Measurements from ENCODE around the gene LRFN2.

The LRFN2 gene

GRCh38 chr6:40498148-40498547, 89.0 kb downstream of the LRFN2 start:
- no peak overlapping the region for H3K4me3 ChIP-seq (ENCODE audit: low read depth, low read length)
- no peak for TF ChIP-seq CTCF (IDR thresholded peaks at IDR 0.05; ENCODE audit: low read depth, low read length)

GRCh38 chr6:40492187-40492586, 95.0 kb downstream of the LRFN2 start:
- TF ChIP-seq CTCF (IDR thresholded peaks at IDR 0.05; ENCODE audit: low read depth, low read length) = no peak
- H3K4me3 ChIP-seq (ENCODE audit: low read depth, low read length) = no peak overlapping the region

- H3K4me3 ChIP-seq (ENCODE audit: low read depth, low read length) = no peak overlapping the region
- no peak for TF ChIP-seq CTCF (IDR thresholded peaks at IDR 0.05; ENCODE audit: low read depth, low read length)
Observed at GRCh38 chr6:40490508-40490907, 96.7 kb downstream of the LRFN2 start.

- TF ChIP-seq CTCF (IDR thresholded peaks at IDR 0.05; ENCODE audit: low read depth, low read length) = no peak
- no peak overlapping the region for H3K4me3 ChIP-seq (ENCODE audit: low read depth, low read length)
Observed at GRCh38 chr6:40489798-40490197, 97.4 kb downstream of the LRFN2 start.

- no peak for TF ChIP-seq CTCF (IDR thresholded peaks at IDR 0.05; ENCODE audit: low read depth, low read length)
- H3K4me3 ChIP-seq (ENCODE audit: low read depth, low read length) = no peak overlapping the region
Observed at GRCh38 chr6:40486576-40486975, 100.6 kb downstream of the LRFN2 start.

- H3K4me3 ChIP-seq (ENCODE audit: low read depth, low read length) = no peak overlapping the region
- no peak for TF ChIP-seq CTCF (IDR thresholded peaks at IDR 0.05; ENCODE audit: low read depth, low read length)
Observed at GRCh38 chr6:40485795-40486194, 101.4 kb downstream of the LRFN2 start.

GRCh38 chr6:40485300-40485699, 101.9 kb downstream of the LRFN2 start:
- no peak overlapping the region for H3K4me3 ChIP-seq (ENCODE audit: low read depth, low read length)
- no peak for TF ChIP-seq CTCF (IDR thresholded peaks at IDR 0.05; ENCODE audit: low read depth, low read length)

All from WI38 (cell line).